ENCODE measurements around the gene STOML1.
"Not testable (repeated sequence)": the region's sequence is repeated elsewhere in the genome, so short reads cannot be mapped to it uniquely, and the experiment has no call there.

Gene STOML1

DNA sequence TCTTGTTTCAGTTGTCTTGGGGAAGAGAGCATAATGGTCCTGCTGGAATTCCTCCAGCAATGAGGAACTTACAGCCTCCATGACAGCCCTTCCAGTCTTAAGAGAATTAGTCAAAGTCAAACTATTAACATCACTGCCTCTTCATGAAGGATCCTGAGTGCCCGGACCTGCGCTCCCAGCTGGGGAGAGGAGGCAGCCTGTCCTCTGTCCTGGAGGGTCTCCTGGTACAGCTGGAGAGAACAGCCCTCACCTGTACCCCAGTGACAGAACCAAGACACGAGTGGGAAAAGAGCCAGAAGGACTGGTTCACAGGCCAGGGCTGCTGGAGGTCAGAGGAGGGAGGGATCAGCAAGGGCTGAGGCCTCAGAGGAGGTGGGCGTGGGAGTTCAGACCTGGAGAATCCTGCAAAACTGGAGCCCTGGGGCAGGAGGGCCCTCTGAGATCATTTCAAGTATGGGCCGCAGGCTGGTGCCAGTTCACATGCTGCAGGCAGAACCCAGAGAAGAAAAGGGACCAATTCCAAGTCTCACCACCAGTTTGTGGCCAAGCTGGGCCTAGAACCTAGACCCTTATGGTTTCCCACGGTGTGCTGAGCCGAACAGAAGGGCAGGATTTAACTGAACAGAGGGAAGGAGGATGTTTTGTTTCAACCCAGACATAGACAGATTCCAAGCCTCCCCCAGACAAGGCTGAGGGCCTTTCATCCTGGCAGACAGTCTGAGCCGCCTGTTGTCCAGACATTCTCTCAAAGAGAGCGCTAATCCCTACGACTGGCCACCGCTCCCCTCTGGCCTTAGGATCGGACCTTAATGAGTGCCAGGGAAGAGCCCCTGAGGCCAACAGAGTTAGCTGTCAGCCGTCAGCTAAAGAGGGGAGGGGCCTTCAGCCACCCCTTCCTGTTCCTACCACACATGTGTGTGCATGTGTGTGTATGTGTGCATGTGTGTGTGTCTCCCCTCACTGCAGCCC lies 47.6 kb downstream of the STOML1 start:
- FAIRE-seq: no peak

- FAIRE-seq: no peak
Observed at GRCh38 chr15:73942751-73943270, 49.3 kb downstream of the STOML1 start.

GRCh38 chr15:73941871-73942635 lies 50.0 kb downstream of the STOML1 start:
- FAIRE-seq: no peak

GRCh38 chr15:73941449-73941848 lies 50.6 kb downstream of the STOML1 start:
- no peak for FAIRE-seq

- no peak for FAIRE-seq
Observed at GRCh38 chr15:73941044-73941443, 51.1 kb downstream of the STOML1 start.

GRCh38 chr15:73940061-73940981 lies 51.8 kb downstream of the STOML1 start:
- FAIRE-seq: no peak

DNA sequence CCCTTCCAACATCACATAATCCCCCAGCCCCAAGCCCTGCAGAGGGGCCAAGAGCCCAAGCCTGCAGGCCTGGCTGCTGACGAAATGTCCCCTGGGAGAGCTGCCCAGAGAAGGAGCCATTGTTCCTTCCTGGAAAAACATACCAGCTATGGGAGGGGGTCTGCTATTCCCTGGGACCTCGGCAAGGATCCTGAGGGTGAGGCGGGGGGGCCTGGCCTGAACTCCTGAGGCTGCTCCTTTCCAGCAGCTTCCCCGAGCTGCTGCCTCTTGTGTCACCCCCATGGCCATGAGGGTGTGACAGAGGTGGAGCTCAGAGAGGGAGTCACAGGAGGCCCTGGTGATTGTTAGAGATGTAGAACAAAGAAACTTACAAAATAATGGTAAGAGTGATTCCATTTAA lies 53.0 kb downstream of the STOML1 start:
- no peak for FAIRE-seq

GRCh38 chr15:73938516-73938915 lies 53.6 kb downstream of the STOML1 start:
- not testable (repeated sequence) for FAIRE-seq

DNA sequence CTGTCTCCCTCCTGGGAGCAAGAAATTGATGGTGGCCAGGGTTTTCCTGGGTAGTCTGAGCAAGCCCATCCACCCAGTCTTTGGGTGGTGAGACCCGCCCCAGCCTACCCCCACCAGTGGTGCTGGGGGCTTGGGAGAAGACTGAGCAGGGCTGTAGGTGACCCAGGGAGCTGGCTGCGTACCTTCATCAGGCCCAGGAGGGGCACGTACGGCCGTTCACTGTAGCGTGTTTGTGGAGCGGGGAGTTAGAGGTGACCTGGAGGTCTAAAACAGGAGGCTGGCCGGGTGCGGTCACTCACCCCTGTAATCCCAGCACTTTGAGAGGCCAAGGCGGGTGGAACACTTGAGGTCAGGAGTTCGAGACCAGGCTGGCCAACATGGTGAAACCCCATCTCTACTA lies 54.4 kb downstream of the STOML1 start:
- FAIRE-seq: no peak

DNA sequence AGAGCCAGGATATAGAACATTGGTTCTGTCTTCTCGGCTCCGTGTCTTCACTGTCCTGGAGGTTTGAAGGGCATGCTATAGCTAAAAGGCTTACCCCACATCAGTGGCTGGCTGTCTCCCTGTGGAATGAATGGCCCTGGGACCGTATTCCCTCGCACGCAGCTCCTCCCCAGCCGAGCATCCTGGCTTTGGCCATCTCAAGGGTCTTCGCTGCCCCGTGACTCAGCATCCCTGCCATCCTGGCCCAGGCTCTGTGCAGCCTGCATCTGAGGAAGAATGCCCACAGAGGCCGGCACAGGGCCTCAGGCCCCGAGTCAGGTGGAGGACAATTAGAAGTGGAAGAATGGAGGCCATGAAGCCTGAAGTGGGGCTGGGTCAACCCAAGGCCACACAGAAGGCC lies 54.8 kb downstream of the STOML1 start:
- FAIRE-seq: no peak

GRCh38 chr15:73936588-73937290 lies 55.4 kb downstream of the STOML1 start:
- no peak for FAIRE-seq

GRCh38 chr15:73936181-73936580 lies 55.9 kb downstream of the STOML1 start:
- no peak for FAIRE-seq

DNA sequence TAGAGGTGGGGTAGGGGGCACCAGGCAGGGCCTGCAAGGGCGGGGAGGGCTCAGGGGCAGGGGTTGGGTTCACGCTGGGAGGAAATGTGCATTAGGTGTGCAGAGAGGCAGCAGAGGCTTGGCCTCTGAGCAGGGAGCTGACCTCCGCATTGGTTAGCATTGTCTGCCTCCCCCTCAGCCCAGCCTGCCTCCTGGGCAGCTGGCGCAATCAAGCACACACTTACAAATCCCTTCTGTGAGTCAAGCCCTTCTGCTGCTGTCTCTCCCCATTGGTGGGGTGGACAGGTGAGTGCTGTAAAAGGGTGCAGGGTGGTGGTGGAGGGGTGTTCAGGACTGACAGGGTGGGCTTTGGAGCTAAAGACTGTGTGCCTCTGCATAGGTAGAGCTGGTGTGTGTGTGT lies 56.5 kb downstream of the STOML1 start:
- no peak for FAIRE-seq

- no peak for FAIRE-seq
Observed at GRCh38 chr15:73934281-73934680, 57.8 kb downstream of the STOML1 start.

DNA sequence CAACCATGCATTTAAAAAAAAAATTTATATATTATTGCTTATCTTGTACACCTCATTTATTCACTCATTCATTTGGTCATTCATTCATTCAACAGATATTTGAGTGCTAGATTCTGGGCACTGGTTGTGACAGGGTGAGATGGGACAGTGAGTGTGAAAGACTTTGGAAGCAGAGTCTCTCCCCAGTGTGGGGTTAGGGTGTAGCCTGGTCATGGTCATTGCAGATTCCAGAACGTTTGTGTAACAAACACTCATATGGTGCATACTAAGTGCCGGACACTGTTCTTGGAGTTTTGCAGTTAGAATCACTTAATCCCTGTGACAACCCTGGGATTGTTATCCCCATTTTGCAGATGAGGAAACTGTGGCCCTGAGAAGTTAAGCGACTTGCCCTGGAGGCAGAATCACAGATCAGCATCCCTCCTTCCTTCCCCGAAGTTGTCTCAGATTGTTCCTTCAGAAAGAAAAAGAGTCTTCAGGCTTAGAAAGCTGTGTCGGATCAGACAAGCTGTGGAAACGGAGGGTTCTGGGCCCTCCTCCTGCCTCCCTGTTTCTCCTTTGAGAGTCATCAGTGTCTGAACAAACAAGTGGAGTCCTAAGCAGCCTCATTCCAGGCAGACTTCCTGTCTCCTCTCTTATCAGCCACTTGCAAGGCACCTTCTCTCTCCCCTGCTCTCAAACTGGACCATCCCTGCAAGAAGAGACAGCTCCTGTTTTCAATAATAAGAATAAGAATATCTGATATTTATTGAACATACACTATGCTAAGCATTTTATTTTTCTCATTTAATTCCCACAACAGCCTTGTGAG lies 59.5 kb downstream of the STOML1 start:
- no peak for FAIRE-seq

- FAIRE-seq: no peak
Observed at GRCh38 chr15:73931441-73931840, 60.7 kb downstream of the STOML1 start.

- FAIRE-seq: no peak
Observed at GRCh38 chr15:73930790-73931281, 61.3 kb downstream of the STOML1 start.

- FAIRE-seq: no peak
Observed at GRCh38 chr15:73930371-73930770, 61.7 kb downstream of the STOML1 start.

- FAIRE-seq: no peak
Observed at GRCh38 chr15:73928971-73929627, 63.0 kb downstream of the STOML1 start.

Data from colon (tissue), 2 donors.